ENCODE measurements around the gene NCKAP5. TPM values are rescaled to one million over a fixed set of nuclear protein-coding genes. Genes with fewer than 3 reads are reported as not detected.

NCKAP5 gene
- total RNA-seq, 1 experiment from 2014 or later: not detected

GRCh38 chr2:133526530-133527300, 41.5 kb downstream of the NCKAP5 start:
- BruUV-seq (replicated peaks): no TSS peak
- Mint-ChIP-seq H3K27ac (ENCODE audit: low read depth, unreplicated experiment) (no peak overlapping the region), H3K4me3 (ENCODE audit: unreplicated experiment) (no peak overlapping the region), H3K27me3 (ENCODE audit: insufficient read depth, unreplicated experiment) (no peaks in the 10 kb centered on the region), H3K9me3 (ENCODE audit: unreplicated experiment) (no peaks in the 10 kb centered on the region), H3K4me1 (ENCODE audit: insufficient read depth, unreplicated experiment) (no peaks in the 10 kb centered on the region), H3K36me3 (ENCODE audit: insufficient read depth, unreplicated experiment) (no peaks in the 10 kb centered on the region)
- no peak for TF ChIP-seq CTCF (IDR thresholded peaks at IDR 0.05; ENCODE audit: unreplicated experiment)
- POLR2A ChIA-PET: no interaction called here
- intact Hi-C loops (cut with micrococcal nuclease): no loop called here
- CTCF ChIA-PET: no interaction called here
- no peak for DNase-seq (ENCODE audit: unreplicated experiment)

- Mint-ChIP-seq H3K36me3 (ENCODE audit: insufficient read depth, unreplicated experiment) (no peaks in the 10 kb centered on the region), H3K27ac (ENCODE audit: low read depth, unreplicated experiment) (no peak overlapping the region), H3K4me1 (ENCODE audit: insufficient read depth, unreplicated experiment) (no peaks in the 10 kb centered on the region), H3K27me3 (ENCODE audit: insufficient read depth, unreplicated experiment) (no peaks in the 10 kb centered on the region), H3K4me3 (ENCODE audit: unreplicated experiment) (no peak overlapping the region), H3K9me3 (ENCODE audit: unreplicated experiment) (no peaks in the 10 kb centered on the region)
- TF ChIP-seq CTCF (IDR thresholded peaks at IDR 0.05; ENCODE audit: unreplicated experiment): no peak
- POLR2A ChIA-PET: interaction anchor here (0.7 kb wide), 1 partner anchor 222 kb away, joined by 3 read pairs; no protein-coding TSS in a partner anchor
- intact Hi-C loops (cut with micrococcal nuclease): no loop called here
- no peak for DNase-seq (ENCODE audit: unreplicated experiment)
- CTCF ChIA-PET: interaction anchor here (0.6 to 1.2 kb wide), 2 partner anchors 169 to 1068 kb away, joined by 3 to 4 read pairs; no protein-coding TSS in a partner anchor
- no TSS peak for BruUV-seq (replicated peaks)
These were observed 42.4 kb downstream of the NCKAP5 start for GRCh38 chr2:133525613-133526529.

GRCh38 chr2:133525090-133525489, 43.2 kb downstream of the NCKAP5 start:
- Mint-ChIP-seq H3K4me3 (ENCODE audit: unreplicated experiment) (no peak overlapping the region), H3K27ac (ENCODE audit: low read depth, unreplicated experiment) (no peak overlapping the region), H3K36me3 (ENCODE audit: insufficient read depth, unreplicated experiment) (no peaks in the 10 kb centered on the region), H3K27me3 (ENCODE audit: insufficient read depth, unreplicated experiment) (no peaks in the 10 kb centered on the region), H3K4me1 (ENCODE audit: insufficient read depth, unreplicated experiment) (no peaks in the 10 kb centered on the region), H3K9me3 (ENCODE audit: unreplicated experiment) (no peaks in the 10 kb centered on the region)
- intact Hi-C loops (cut with micrococcal nuclease): no loop called here
- no TSS peak for BruUV-seq (replicated peaks)
- CTCF ChIA-PET: interaction anchor here (0.6 to 1.2 kb wide), 2 partner anchors 168 to 1068 kb away, joined by 3 to 4 read pairs; no protein-coding TSS in a partner anchor
- POLR2A ChIA-PET: interaction anchor here (0.7 kb wide), 1 partner anchor 221 kb away, joined by 3 read pairs; no protein-coding TSS in a partner anchor
- no peak for DNase-seq (ENCODE audit: unreplicated experiment)
- TF ChIP-seq CTCF (IDR thresholded peaks at IDR 0.05; ENCODE audit: unreplicated experiment): no peak

GRCh38 chr2:133523406-133523805, 44.9 kb downstream of the NCKAP5 start:
- H3K4me1 Mint-ChIP-seq (ENCODE audit: insufficient read depth, unreplicated experiment): no peaks in the 10 kb centered on the region
- H3K27ac Mint-ChIP-seq (ENCODE audit: low read depth, unreplicated experiment): no peak overlapping the region
- no peak for DNase-seq (ENCODE audit: unreplicated experiment)
- no peaks in the 10 kb centered on the region for H3K36me3 Mint-ChIP-seq (ENCODE audit: insufficient read depth, unreplicated experiment)
- no peaks in the 10 kb centered on the region for H3K9me3 Mint-ChIP-seq (ENCODE audit: unreplicated experiment)
- intact Hi-C loops (cut with micrococcal nuclease): no loop called here
- H3K27me3 Mint-ChIP-seq (ENCODE audit: insufficient read depth, unreplicated experiment): no peaks in the 10 kb centered on the region
- ChIA-PET CTCF (interaction anchor here (1.2 kb wide), 1 partner anchor 37 kb away, joined by 3 read pairs; no protein-coding TSS in a partner anchor), POLR2A (no interaction called here)
- no peak for TF ChIP-seq CTCF (IDR thresholded peaks at IDR 0.05; ENCODE audit: unreplicated experiment)
- no TSS peak for BruUV-seq (replicated peaks)
- no peak overlapping the region for H3K4me3 Mint-ChIP-seq (ENCODE audit: unreplicated experiment)

Data from MCF 10A (cell line).